ENCODE results near the gene RASAL2.
"Not testable (repeated sequence)": the region's sequence is repeated elsewhere in the genome, so short reads cannot be mapped to it uniquely, and the experiment has no call there.

The RASAL2 gene

GRCh38 chr1:178120520-178121052 lies 26.7 kb downstream of the RASAL2 start:
- DNase-seq, result not testable (repeated sequence)

GRCh38 chr1:178121883-178122282 lies 28.0 kb downstream of the RASAL2 start:
- no peak for DNase-seq

GRCh38 chr1:178122283-178122682 lies 28.4 kb downstream of the RASAL2 start:
- no peak for DNase-seq

GRCh38 chr1:178124115-178124514 lies 30.2 kb downstream of the RASAL2 start:
- DNase-seq, result no peak

- DNase-seq, result no peak
Observed at GRCh38 chr1:178126261-178126660, 32.4 kb downstream of the RASAL2 start.

GRCh38 chr1:178126741-178127185 lies 32.9 kb downstream of the RASAL2 start:
- no peak for DNase-seq

- no peak for DNase-seq
Observed at GRCh38 chr1:178127482-178128191, 33.7 kb downstream of the RASAL2 start.

- DNase-seq, result no peak
Observed at GRCh38 chr1:178133239-178133989, 39.5 kb downstream of the RASAL2 start.

- no peak for DNase-seq
Observed at GRCh38 chr1:178134061-178134460, 40.2 kb downstream of the RASAL2 start.

- DNase-seq, result no peak
Observed at GRCh38 chr1:178137238-178137637, 43.3 kb downstream of the RASAL2 start.

GRCh38 chr1:178142806-178143205 lies 48.9 kb downstream of the RASAL2 start:
- DNase-seq, result no peak

- no peak for DNase-seq
Observed at GRCh38 chr1:178143730-178144690, 50.1 kb downstream of the RASAL2 start.

GRCh38 chr1:178145605-178146004 lies 51.7 kb downstream of the RASAL2 start:
- no peak for DNase-seq

GRCh38 chr1:178146436-178146835 lies 52.5 kb downstream of the RASAL2 start:
- no peak for DNase-seq

- DNase-seq, result no peak
Observed at GRCh38 chr1:178150610-178151009, 56.7 kb downstream of the RASAL2 start.

GRCh38 chr1:178151831-178152230 lies 57.9 kb downstream of the RASAL2 start:
- no peak for DNase-seq

GRCh38 chr1:178155481-178156255 lies 61.8 kb downstream of the RASAL2 start:
- DNase-seq, result no peak

- DNase-seq, result no peak
Observed at GRCh38 chr1:178160736-178161475, 67.0 kb downstream of the RASAL2 start.

- DNase-seq, result no peak
Observed at GRCh38 chr1:178161516-178161915, 67.6 kb downstream of the RASAL2 start.

- no peak for DNase-seq
Observed at GRCh38 chr1:178165196-178165595, 71.3 kb downstream of the RASAL2 start.

GRCh38 chr1:178166429-178167024 lies 72.6 kb downstream of the RASAL2 start:
- no peak for DNase-seq

Measured in NK-92 treated with Interleukin-12 subunit alpha and Interleukin-12 subunit beta, amount 100 ng/mL, for 24 hours (cell line).